ENCODE data around the gene GNG12.

DNA sequence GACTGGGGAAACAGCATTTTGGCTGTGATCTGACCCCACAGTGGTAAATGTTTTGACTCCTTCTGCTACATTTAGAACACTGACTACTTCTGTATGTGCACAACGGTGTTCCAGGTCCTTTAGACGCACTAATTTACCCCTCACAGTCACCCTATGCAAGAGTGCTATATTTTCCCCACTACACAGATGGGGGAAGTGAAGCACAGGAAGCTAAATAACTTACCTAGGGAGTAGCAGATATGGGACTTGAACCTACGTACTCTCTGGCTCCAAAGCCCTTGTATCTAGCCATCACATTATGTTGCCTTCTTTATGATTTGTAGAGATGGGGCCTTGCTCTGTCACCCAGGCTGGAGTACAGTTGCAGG is 99.0 kb downstream of the GNG12 start:
- no peak for TF ChIP-seq POLR2A (IDR thresholded peaks at IDR 0.05)
- no peak for TF ChIP-seq POLR2AphosphoS5 (IDR thresholded peaks at IDR 0.05; ENCODE audit: insufficient read depth in 1 of 2, low read depth in 1 of 2)
- TF ChIP-seq CTCF (IDR thresholded peaks at IDR 0.05) = no peak
